Liver (tissue), 9 donors: ENCODE results near the gene ITGA5. TPM values are rescaled to one million over a fixed set of nuclear protein-coding genes. Genes with fewer than 3 reads are reported as not detected.

ENCODE experiments used
- DNase-seq: peaks from one replicate; pipeline ENCODE4 v3.0.0-alpha.2; 2017; ENCODE audit warnings: low spot score
- H3K27ac ChIP-seq, 2 donors: one replicate each; pipeline ENCODE4 v1.7.0; 2013; ENCODE audit warnings: inconsistent platforms in 2 of 2, low read length in 2 of 2, control low read depth in 1 of 2, low read depth in 1 of 2, mild to moderate bottlenecking in 1 of 2
- H3K27me3 ChIP-seq, 4 donors: one replicate each; pipeline versions ENCODE4 v1.6.1 to v1.7.0; 2013; ENCODE audit warnings: low read length in 3 of 4, inconsistent platforms in 1 of 4, mild to moderate bottlenecking in 1 of 4, moderate library complexity in 1 of 4; ENCODE audit not compliant: control insufficient read depth in 4 of 4, insufficient read depth in 4 of 4
- H3K36me3 ChIP-seq, 4 donors: one replicate each; pipeline versions ENCODE4 v1.6.1 to v1.7.0; 2013; ENCODE audit warnings: low read length in 3 of 4, mild to moderate bottlenecking in 3 of 4, low read depth in 1 of 4, moderate library complexity in 1 of 4; ENCODE audit not compliant: control insufficient read depth in 4 of 4, insufficient read depth in 3 of 4
- H3K4me1 ChIP-seq, 4 donors: one replicate each; pipeline versions ENCODE4 v1.6.1 to v1.7.0; 2013; ENCODE audit warnings: low read length in 3 of 4, mild to moderate bottlenecking in 3 of 4, moderate library complexity in 1 of 4; ENCODE audit not compliant: control insufficient read depth in 4 of 4, insufficient read depth in 4 of 4
- H3K4me3 ChIP-seq, 3 donors: one replicate each; pipeline versions ENCODE4 v1.6.1 to v1.7.0; 2013; ENCODE audit warnings: low read length in 3 of 3, control low read depth in 1 of 3, low read depth in 1 of 3, mild to moderate bottlenecking in 1 of 3
- H3K9ac ChIP-seq, 2 donors: one replicate each; pipeline ENCODE4 v1.7.0; 2013; ENCODE audit warnings: low read length in 2 of 2, mild to moderate bottlenecking in 2 of 2, moderate library complexity in 2 of 2, control low read depth in 1 of 2, low read depth in 1 of 2
- H3K9me3 ChIP-seq, 4 donors: one replicate each; pipeline versions ENCODE4 v1.6.1 to v1.7.0; 2013; ENCODE audit warnings: low read length in 3 of 4; ENCODE audit not compliant: control insufficient read depth in 4 of 4
- EGR1 ChIP-seq, 2 donors: IDR thresholded peaks; 2 replicates each; pipeline ENCODE4 v1.6.1; 2016 to 2018; ENCODE audit warnings: antibody characterized with exemption in 2 of 2, low read depth in 2 of 2
- FOXA1 ChIP-seq: IDR thresholded peaks from 2 replicates; pipeline ENCODE4 v1.6.1; 2016; ENCODE audit warnings: antibody characterized with exemption
- FOXA2 ChIP-seq: IDR thresholded peaks from 2 replicates; pipeline ENCODE4 v1.6.1; 2016; ENCODE audit warnings: antibody characterized with exemption
- HNF4A ChIP-seq, 2 donors: conservative IDR thresholded peaks; 2 replicates each; pipeline ENCODE4 v1.6.1; 2016; ENCODE audit warnings: antibody characterized with exemption in 2 of 2, mild to moderate bottlenecking in 2 of 2
- NR2F2 ChIP-seq: IDR thresholded peaks from 2 replicates; pipeline ENCODE4 v1.6.1; 2016; ENCODE audit warnings: antibody characterized with exemption
- RXRA ChIP-seq, 2 donors: IDR thresholded peaks; 2 replicates each; pipeline ENCODE4 v1.6.1; 2017 to 2018; ENCODE audit warnings: antibody characterized with exemption in 2 of 2, mild to moderate bottlenecking in 1 of 2
- SP1 ChIP-seq: IDR thresholded peaks from 2 replicates; pipeline ENCODE4 v1.6.1; 2018; ENCODE audit warnings: antibody characterized with exemption, mild to moderate bottlenecking
- TAF1 ChIP-seq: conservative IDR thresholded peaks from 2 replicates; pipeline ENCODE4 v1.6.1; 2016; ENCODE audit warnings: antibody characterized with exemption, mild to moderate bottlenecking
- YY1 ChIP-seq: IDR thresholded peaks from 2 replicates; pipeline ENCODE4 v1.6.1; 2016; ENCODE audit warnings: antibody characterized with exemption, mild to moderate bottlenecking
- WGBS: extraction: QIAGEN DNeasy Blood & Tissue Kit; methylation state at CpG from one replicate; pipeline ENCODE4 v1.1.7; 2013; 5-methylcytosine and 5-hydroxymethylcytosine counted together
- polyA plus RNA-seq, 2 donors: library from polyadenylated mRNA; stranded (reverse) in 1 of 2; unstranded in 1 of 2; fragments of 200-250 nt in 1 of 2; fragments of >200 nt in 1 of 2; fragmentation: Nextera tagmentation in 1 of 2; extraction: Ambion mirVana in 1 of 2; gene quantifications; one replicate each; pipeline versions ENCODE4 v1.2.1 to v1.2.3, GENCODE V29; 2013 to 2015
- total RNA-seq, 2 donors: library from RNA; depleted of rRNA; stranded (reverse); fragments of >200 nt; gene quantifications; one replicate each; pipeline ENCODE4 v1.2.3, GENCODE V29; 2014
- TF ChIP-seq, protein P1 (sequence below): IDR thresholded peaks from 2 replicates; pipeline ENCODE4 v1.6.1; 2016; ENCODE audit warnings: antibody characterized with exemption
- TF ChIP-seq, protein P2 (sequence below): IDR thresholded peaks from 2 replicates; pipeline ENCODE4 v1.6.1; 2016; ENCODE audit warnings: antibody characterized with exemption
- TF ChIP-seq, protein P3 (sequence below): IDR thresholded peaks from 2 replicates; pipeline ENCODE4 v1.6.1; 2016; ENCODE audit warnings: antibody characterized with exemption
- TF ChIP-seq, protein P4 (sequence below): IDR thresholded peaks from 2 replicates; pipeline ENCODE4 v1.6.1; 2016; ENCODE audit warnings: antibody characterized with exemption, mild to moderate bottlenecking
- donor health status: healthy.
- donor health status: healthy.
- donor health status: healthy.
- donor health status: healthy.
- donor health status: healthy.

ITGA5 gene
- total and polyA plus RNA-seq, 4 donors, result 26.6 to 60.7 (median 39.6) TPM

DNA sequence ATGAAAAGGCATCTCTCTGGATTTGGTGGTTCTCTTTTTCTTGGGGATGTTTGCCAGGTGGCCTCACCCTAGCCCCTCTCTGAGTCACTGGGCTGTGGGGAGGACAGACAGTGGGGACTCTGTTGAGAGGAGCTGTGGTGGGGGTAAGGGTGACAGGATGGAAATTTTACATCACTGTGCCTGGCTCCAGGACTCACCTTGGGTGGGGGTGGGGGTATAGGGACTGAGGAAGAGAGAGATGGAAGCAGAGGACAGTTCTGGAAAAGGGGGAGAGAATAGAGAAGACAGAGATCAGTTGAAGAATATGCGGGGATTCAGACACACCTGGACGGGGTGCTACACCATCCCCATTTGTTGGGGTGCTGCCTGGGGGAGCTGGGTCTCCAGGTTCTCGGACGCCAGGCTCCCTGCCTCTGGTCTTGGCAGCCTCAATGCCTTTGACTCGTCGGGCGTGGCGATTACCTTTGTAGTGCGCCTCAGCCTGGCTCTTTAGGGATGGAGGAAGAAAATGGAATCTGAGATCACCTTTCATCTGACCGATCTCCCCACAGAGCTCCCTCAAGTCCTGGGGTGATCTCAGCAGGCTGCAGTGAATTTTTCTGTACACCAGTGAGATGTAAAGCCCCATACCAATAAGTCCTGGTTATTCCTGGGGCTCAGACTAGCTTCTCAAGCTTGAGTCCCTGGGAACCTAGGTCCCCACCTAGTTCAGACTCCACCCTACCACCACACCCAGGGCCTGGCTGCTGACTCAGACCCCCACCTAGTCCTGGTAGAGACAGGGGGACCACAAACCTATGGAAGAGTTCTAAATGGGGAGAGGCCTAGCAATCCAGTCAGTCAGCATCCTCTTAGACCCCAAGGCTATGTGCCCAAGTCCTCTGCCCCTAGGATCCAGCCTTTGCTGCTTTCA is 45.2 kb downstream of the ITGA5 start:
- Histone ChIP-seq H3K4me3 (no peak overlapping the region), H3K9ac (no peak overlapping the region), H3K9me3 (no peaks in the 10 kb centered on the region), H3K36me3 (peaks cover 0 to 8% (median 2%) of the 10 kb centered on the region in 4 donors), H3K4me1 (peaks cover 0 to 5% (median under 1%) of the 10 kb centered on the region in 4 donors), H3K27me3 (no peaks in the 10 kb centered on the region), H3K27ac (no peak overlapping the region)
- TF ChIP-seq FOXA1, result no peak
- no peak for TF ChIP-seq NR2F2
- TF ChIP-seq FOXA2, result no peak
- no peak for TF ChIP-seq HNF4A (conservative IDR thresholded peaks at IDR 0.05)
- TF ChIP-seq, protein P1, sequence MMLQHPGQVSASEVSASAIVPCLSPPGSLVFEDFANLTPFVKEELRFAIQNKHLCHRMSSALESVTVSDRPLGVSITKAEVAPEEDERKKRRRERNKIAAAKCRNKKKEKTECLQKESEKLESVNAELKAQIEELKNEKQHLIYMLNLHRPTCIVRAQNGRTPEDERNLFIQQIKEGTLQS, result no peak
- TF ChIP-seq, protein P2, sequence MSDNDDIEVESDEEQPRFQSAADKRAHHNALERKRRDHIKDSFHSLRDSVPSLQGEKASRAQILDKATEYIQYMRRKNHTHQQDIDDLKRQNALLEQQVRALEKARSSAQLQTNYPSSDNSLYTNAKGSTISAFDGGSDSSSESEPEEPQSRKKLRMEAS, result no peak
- no peak for TF ChIP-seq YY1
- TF ChIP-seq EGR1 (IDR thresholded peaks at IDR 0.05; ENCODE audit: low read depth in 2 of 2), result no peak
- no peak for TF ChIP-seq TAF1
- no peak for TF ChIP-seq SP1
- TF ChIP-seq, protein P3, sequence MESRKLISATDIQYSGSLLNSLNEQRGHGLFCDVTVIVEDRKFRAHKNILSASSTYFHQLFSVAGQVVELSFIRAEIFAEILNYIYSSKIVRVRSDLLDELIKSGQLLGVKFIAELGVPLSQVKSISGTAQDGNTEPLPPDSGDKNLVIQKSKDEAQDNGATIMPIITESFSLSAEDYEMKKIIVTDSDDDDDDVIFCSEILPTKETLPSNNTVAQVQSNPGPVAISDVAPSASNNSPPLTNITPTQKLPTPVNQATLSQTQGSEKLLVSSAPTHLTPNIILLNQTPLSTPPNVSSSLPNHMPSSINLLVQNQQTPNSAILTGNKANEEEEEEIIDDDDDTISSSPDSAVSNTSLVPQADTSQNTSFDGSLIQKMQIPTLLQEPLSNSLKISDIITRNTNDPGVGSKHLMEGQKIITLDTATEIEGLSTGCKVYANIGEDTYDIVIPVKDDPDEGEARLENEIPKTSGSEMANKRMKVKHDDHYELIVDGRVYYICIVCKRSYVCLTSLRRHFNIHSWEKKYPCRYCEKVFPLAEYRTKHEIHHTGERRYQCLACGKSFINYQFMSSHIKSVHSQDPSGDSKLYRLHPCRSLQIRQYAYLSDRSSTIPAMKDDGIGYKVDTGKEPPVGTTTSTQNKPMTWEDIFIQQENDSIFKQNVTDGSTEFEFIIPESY, result no peak
- TF ChIP-seq, protein P4, sequence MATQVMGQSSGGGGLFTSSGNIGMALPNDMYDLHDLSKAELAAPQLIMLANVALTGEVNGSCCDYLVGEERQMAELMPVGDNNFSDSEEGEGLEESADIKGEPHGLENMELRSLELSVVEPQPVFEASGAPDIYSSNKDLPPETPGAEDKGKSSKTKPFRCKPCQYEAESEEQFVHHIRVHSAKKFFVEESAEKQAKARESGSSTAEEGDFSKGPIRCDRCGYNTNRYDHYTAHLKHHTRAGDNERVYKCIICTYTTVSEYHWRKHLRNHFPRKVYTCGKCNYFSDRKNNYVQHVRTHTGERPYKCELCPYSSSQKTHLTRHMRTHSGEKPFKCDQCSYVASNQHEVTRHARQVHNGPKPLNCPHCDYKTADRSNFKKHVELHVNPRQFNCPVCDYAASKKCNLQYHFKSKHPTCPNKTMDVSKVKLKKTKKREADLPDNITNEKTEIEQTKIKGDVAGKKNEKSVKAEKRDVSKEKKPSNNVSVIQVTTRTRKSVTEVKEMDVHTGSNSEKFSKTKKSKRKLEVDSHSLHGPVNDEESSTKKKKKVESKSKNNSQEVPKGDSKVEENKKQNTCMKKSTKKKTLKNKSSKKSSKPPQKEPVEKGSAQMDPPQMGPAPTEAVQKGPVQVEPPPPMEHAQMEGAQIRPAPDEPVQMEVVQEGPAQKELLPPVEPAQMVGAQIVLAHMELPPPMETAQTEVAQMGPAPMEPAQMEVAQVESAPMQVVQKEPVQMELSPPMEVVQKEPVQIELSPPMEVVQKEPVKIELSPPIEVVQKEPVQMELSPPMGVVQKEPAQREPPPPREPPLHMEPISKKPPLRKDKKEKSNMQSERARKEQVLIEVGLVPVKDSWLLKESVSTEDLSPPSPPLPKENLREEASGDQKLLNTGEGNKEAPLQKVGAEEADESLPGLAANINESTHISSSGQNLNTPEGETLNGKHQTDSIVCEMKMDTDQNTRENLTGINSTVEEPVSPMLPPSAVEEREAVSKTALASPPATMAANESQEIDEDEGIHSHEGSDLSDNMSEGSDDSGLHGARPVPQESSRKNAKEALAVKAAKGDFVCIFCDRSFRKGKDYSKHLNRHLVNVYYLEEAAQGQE, result no peak
- no peak for DNase-seq
- WGBS, result 87% methylated on average over 10 of the region's 10 CpGs

DNA sequence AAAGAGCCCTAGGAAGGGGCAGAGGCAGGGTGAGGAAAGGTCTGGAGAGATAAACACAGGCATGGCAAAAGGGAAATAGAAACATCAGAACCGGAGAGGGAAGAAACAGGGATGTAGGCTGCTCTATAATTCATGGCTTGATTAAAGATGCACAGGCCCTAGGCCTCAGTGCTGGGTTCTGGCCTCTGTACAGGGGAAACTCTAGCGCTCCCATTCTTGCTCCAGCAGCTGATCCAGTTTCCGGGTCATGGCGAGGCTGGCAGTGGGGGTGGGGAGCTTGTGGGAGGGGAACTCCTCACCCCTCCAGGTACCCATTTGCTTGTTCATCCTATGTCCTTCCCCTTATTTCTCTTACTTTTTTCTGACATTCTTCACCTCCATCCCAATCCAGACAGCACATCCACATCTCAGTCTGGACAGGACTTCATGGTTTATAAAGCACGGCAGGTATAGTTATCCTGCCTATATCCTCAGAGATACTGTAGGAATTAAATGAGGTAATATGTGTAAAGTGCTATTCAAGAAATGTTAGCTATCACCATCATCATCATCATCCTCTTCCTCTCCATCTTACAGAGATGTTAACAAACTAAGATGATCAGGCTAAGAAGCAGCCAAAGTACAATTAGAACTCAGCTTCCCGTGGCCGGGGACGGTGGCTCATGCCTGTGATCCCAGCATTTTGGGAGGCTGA is 46.8 kb downstream of the ITGA5 start:
- Histone ChIP-seq H3K9me3 (no peaks in the 10 kb centered on the region), H3K4me1 (peaks cover 0 to 5% (median 3%) of the 10 kb centered on the region in 4 donors), H3K27ac (no peak overlapping the region), H3K9ac (no peak overlapping the region), H3K4me3 (no peak overlapping the region), H3K36me3 (peaks cover 0 to 8% (median 2%) of the 10 kb centered on the region in 4 donors), H3K27me3 (no peaks in the 10 kb centered on the region)
- 60% methylated on average over 8 of the region's 8 CpGs for WGBS
- TF ChIP-seq RXRA (IDR thresholded peaks at IDR 0.05) (peak in 1 of 2 donors; percentile 20), FOXA2 (no peak)
- DNase-seq, result no peak
